ENCODE results near the gene TIGD4. TPM values are rescaled to one million over a fixed set of nuclear protein-coding genes. Genes with fewer than 3 reads are reported as not detected.

TIGD4 gene
- total and polyA plus RNA-seq, 2 of the 13 experiments (the other 11 are each of a cell fraction or from before 2014, with no cell fraction given) = 0.15 to 0.62 TPM

- TF ChIP-seq ZKSCAN1 (IDR thresholded peaks at IDR 0.05; ENCODE audit: low read length) = no peak
- no peak for TF ChIP-seq RORA (CRISPR knock-in tag; IDR thresholded peaks at IDR 0.05)
Measured at GRCh38 chr4:152825336-152825735, 45.8 kb upstream of the TIGD4 start (continued).

GRCh38 chr4:152824561-152824960 is 45.0 kb upstream of the TIGD4 start:
- WGBS (ENCODE audit: low lambda C conversion rate) = 98% methylated on average over 2 of the region's 2 CpGs
- CTCF ChIA-PET (ENCODE audit: low intra/inter-chr PET ratio, low total read pairs) = no interaction called here
- ATAC-seq = no peak
- no peak for FAIRE-seq
- H3K36me3 ChIP-seq (replicated peaks in 1 of 2; ENCODE audit: control insufficient read depth in 1 of 2, insufficient read depth in 2 of 2, low read length in 2 of 2) = no peaks in the 10 kb centered on the region; a peak in 1 of 5 replicates
- no peak overlapping the region for H3K4me2 ChIP-seq (ENCODE audit: low read depth, low read length)
- TF ChIP-seq ZNF775 (CRISPR knock-in tag; IDR thresholded peaks at IDR 0.05; ENCODE audit: borderline replicate concordance) (no peak), ZNF614 (CRISPR knock-in tag; IDR thresholded peaks at IDR 0.05; ENCODE audit: borderline replicate concordance) (no peak), PTBP1 (IDR thresholded peaks at IDR 0.05; ENCODE audit: low read depth, low read length, poor library complexity, severe bottlenecking) (no peak), TFDP1 (CRISPR knock-in tag; IDR thresholded peaks at IDR 0.05; ENCODE audit: borderline replicate concordance) (no peak), ZNF512B (CRISPR knock-in tag; IDR thresholded peaks at IDR 0.05; ENCODE audit: borderline replicate concordance) (no peak), NR2F6 (IDR thresholded peaks at IDR 0.05) (no peak), NR2F6 (CRISPR knock-in tag; IDR thresholded peaks at IDR 0.05) (no peak), RXRB (CRISPR knock-in tag; IDR thresholded peaks at IDR 0.05; ENCODE audit: borderline replicate concordance) (no peak), REXO4 (CRISPR knock-in tag; IDR thresholded peaks at IDR 0.05; ENCODE audit: borderline replicate concordance) (no peak), ZNF138 (CRISPR knock-in tag; IDR thresholded peaks at IDR 0.05; ENCODE audit: low read depth) (no peak)
- no peaks in the 10 kb centered on the region for H3K9me3 ChIP-seq (ENCODE audit: low read length)
- H3K27me3 ChIP-seq (ENCODE audit: control insufficient read depth in 1 of 2, insufficient read depth in 2 of 2, low read length in 2 of 2) = no peaks in the 10 kb centered on the region
- no peaks in the 10 kb centered on the region for H3K79me2 ChIP-seq (ENCODE audit: insufficient read depth, low read length)
- intact Hi-C loops (cut with micrococcal nuclease; ENCODE audit: unreplicated experiment) = no loop called here
- no peak overlapping the region for H3K9ac ChIP-seq (ENCODE audit: insufficient read depth, low read depth, low read length)
- POLR2A ChIA-PET = no interaction called here
- H3K4me1 ChIP-seq (ENCODE audit: insufficient read depth, low read length) = no peaks in the 10 kb centered on the region
- no peak overlapping the region for H3K27ac ChIP-seq (ENCODE audit: extremely low read length, insufficient read depth, low read length)
- BruUV-seq (replicated peaks) = no TSS peak
- no peak for DNase-seq (ENCODE audit: low spot score)
- in situ Hi-C loops (cut with HindIII; ENCODE audit: extremely low pct_ligation_motif_present, low pct_unique_long_range_greater_than_20kb) = no loop called here
- no peaks in the 10 kb centered on the region for H4K20me1 ChIP-seq (ENCODE audit: insufficient read depth, low read length)
- no peak overlapping the region for H2AFZ ChIP-seq (ENCODE audit: low read length)
- no peak overlapping the region for H3K4me3 ChIP-seq (replicated peaks in 1 of 3; ENCODE audit: insufficient read depth in 1 of 3, low read depth in 2 of 3, low read length in 3 of 3)
